ENCODE results near the gene CNTN5.

CNTN5 gene

GRCh38 chr11:100328626-100329340 lies 1308.0 kb downstream of the CNTN5 start:
- no peak for DNase-seq (ENCODE audit: low read depth)

GRCh38 chr11:100329352-100329751 lies 1308.6 kb downstream of the CNTN5 start:
- DNase-seq (ENCODE audit: low read depth): no peak

GRCh38 chr11:100336873-100337272 lies 1316.1 kb downstream of the CNTN5 start:
- no peak for DNase-seq (ENCODE audit: low read depth)

- DNase-seq (ENCODE audit: low read depth): no peak
Observed at GRCh38 chr11:100338144-100338840, 1317.5 kb downstream of the CNTN5 start.

- no peak for DNase-seq (ENCODE audit: low read depth)
Observed at GRCh38 chr11:100340466-100341319, 1319.9 kb downstream of the CNTN5 start.

GRCh38 chr11:100353083-100353482 lies 1332.3 kb downstream of the CNTN5 start:
- no peak for DNase-seq (ENCODE audit: low read depth)

GRCh38 chr11:100354736-100355135 lies 1334.0 kb downstream of the CNTN5 start:
- no peak for DNase-seq (ENCODE audit: low read depth)

- DNase-seq (ENCODE audit: low read depth): no peak
Observed at GRCh38 chr11:100356035-100356434, 1335.3 kb downstream of the CNTN5 start.

GRCh38 chr11:100359281-100359680 lies 1338.5 kb downstream of the CNTN5 start:
- no peak for DNase-seq (ENCODE audit: low read depth)

- no peak for DNase-seq (ENCODE audit: low read depth)
Observed at GRCh38 chr11:100367892-100368291, 1347.1 kb downstream of the CNTN5 start.

- DNase-seq (ENCODE audit: low read depth): no peak
Observed at GRCh38 chr11:100383357-100383865, 1362.7 kb downstream of the CNTN5 start.

GRCh38 chr11:100396266-100396665 lies 1375.5 kb downstream of the CNTN5 start:
- no peak for DNase-seq (ENCODE audit: low read depth)

- DNase-seq (ENCODE audit: low read depth): no peak
Observed at GRCh38 chr11:100397401-100397800, 1376.7 kb downstream of the CNTN5 start.

- DNase-seq (ENCODE audit: low read depth): no peak
Observed at GRCh38 chr11:100403816-100404215, 1383.1 kb downstream of the CNTN5 start.

- DNase-seq (ENCODE audit: low read depth): no peak
Observed at GRCh38 chr11:100404907-100405306, 1384.2 kb downstream of the CNTN5 start.
